Breast epithelium (tissue), 3 donors: ENCODE results near the gene DONSON.

Source experiments
- CTCF ChIP-seq, 3 donors: fragments of 450-650 bp; IDR thresholded peaks; one replicate each; pipeline ENCODE4 v1.5.1; 2016 to 2017; ENCODE audit warnings: antibody characterized with exemption in 3 of 3, mild to moderate bottlenecking in 3 of 3, moderate library complexity in 3 of 3
- POLR2AphosphoS5 ChIP-seq, 3 donors: sonication (generic); formaldehyde crosslinking; IDR thresholded peaks; one replicate each; pipeline ENCODE4 v1.6.1; 2017; ENCODE audit warnings: antibody characterized with exemption in 3 of 3

GRCh38 chr21:33618407-33618806, 29.9 kb upstream of the DONSON start:
- no peak for TF ChIP-seq CTCF (IDR thresholded peaks at IDR 0.05)
- TF ChIP-seq POLR2AphosphoS5 (IDR thresholded peaks at IDR 0.05), result no peak
